GM12878 (cell line): ENCODE data around the gene SYT8. TPM values are rescaled to one million over a fixed set of nuclear protein-coding genes. Genes with fewer than 3 reads are reported as not detected.
A peak's percentile ranks its signal among the peaks of the same experiment; 100 is the strongest.

Experiments
- ATAC-seq: fragments of 200-7000 bp; cut with Tn5 transposase; 3 replicates; pipeline ENCODE4 v1.9.1; 2020; ENCODE audit warnings: mild to moderate bottlenecking, moderate library complexity
- BruUV-seq: library from RNA; stranded (reverse); fragments of 400-500 nt; replicated peaks from 2 replicates; lab custom pipeline; 2021; lab: Mats Ljungman, UMichigan
- CTCF ChIA-PET: fragments of 300-600 bp; sonication (Branson Sonifier 250); formaldehyde crosslinking; extraction: SDS; loops from one replicate; lab custom pipeline; 2021; ENCODE audit warnings: inconsistent platforms; lab: Yijun Ruan, JAX
- POLR2A ChIA-PET: fragments of 350-600 bp; formaldehyde crosslinking; extraction: SDS; loops from one replicate; lab custom pipeline; 2021; ENCODE audit warnings: inconsistent platforms; lab: Charles Lee
- RAD21 ChIA-PET: fragments of 300-600 bp; sonication (Branson Sonifier 250); formaldehyde crosslinking; loops from one replicate; lab custom pipeline; 2023; ENCODE audit warnings: antibody characterized with exemption; ENCODE audit not compliant: unreplicated experiment; lab: Charles Lee
- SMC1A ChIA-PET: fragments of 300-600 bp; sonication (Branson Sonifier 250); formaldehyde crosslinking; loops from one replicate; lab custom pipeline; 2023; ENCODE audit not compliant: unreplicated experiment, uncharacterized antibody; lab: Charles Lee
- DNase-seq: peaks from one replicate; pipeline ENCODE4 v3.0.0-alpha.2; 2011; ENCODE audit warnings: low read depth, low spot score
- FAIRE-seq: peaks from 3 replicates; lab custom pipeline; 2011; peaks lifted over from hg19 to GRCh38; lab: Jason Lieb, UNC
- H2AFZ ChIP-seq: 2 replicates; pipeline ENCODE4 v1.6.0; 2011; ENCODE audit warnings: low read depth, low read length, control low read depth; ENCODE audit not compliant: control insufficient read depth
- H3K27ac ChIP-seq: 2 replicates; pipeline ENCODE4 v1.5.1; 2011; ENCODE audit warnings: control low read depth; ENCODE audit not compliant: control insufficient read depth, insufficient read depth
- H3K27me3 ChIP-seq, 2 experiments: replicated peaks in 1 of 2; 2 replicates each; pipeline versions ENCODE4 v1.6.0 to v1.6.1; 2011; ENCODE audit warnings: low read length in 1 of 2; ENCODE audit not compliant: control insufficient read depth in 2 of 2, insufficient read depth in 2 of 2
- H3K36me3 ChIP-seq, 2 experiments: 2 replicates each; pipeline ENCODE4 v1.5.1; 2011; ENCODE audit warnings: low read length in 1 of 2; ENCODE audit not compliant: control insufficient read depth in 2 of 2, insufficient read depth in 2 of 2
- H3K4me1 ChIP-seq: 2 replicates; pipeline ENCODE4 v1.6.1; 2011; ENCODE audit warnings: mild to moderate bottlenecking, low read length, moderate library complexity, mixed read lengths; ENCODE audit not compliant: control insufficient read depth, insufficient read depth
- H3K4me2 ChIP-seq: 2 replicates; pipeline ENCODE4 v1.6.0; 2011; ENCODE audit warnings: control low read depth; ENCODE audit not compliant: control insufficient read depth, insufficient read depth
- H3K4me3 ChIP-seq: fragments of 200-600 bp; sonication (generic); 2 replicates; pipeline ENCODE4 v1.5.1; 2016
- H3K79me2 ChIP-seq: 2 replicates; pipeline ENCODE4 v1.6.0; 2011; ENCODE audit warnings: low read length; ENCODE audit not compliant: control insufficient read depth, insufficient read depth
- H3K9ac ChIP-seq: 2 replicates; pipeline ENCODE4 v1.8.0; 2011; ENCODE audit warnings: low read length, control low read depth, mixed read lengths; ENCODE audit not compliant: control insufficient read depth, insufficient read depth
- H3K9me3 ChIP-seq: replicated peaks from 3 replicates; pipeline ENCODE4 v1.5.1; 2011; ENCODE audit warnings: mild to moderate bottlenecking, low read length; ENCODE audit not compliant: control insufficient read depth, insufficient read depth
- H4K20me1 ChIP-seq: 2 replicates; pipeline ENCODE4 v1.6.0; 2011; ENCODE audit not compliant: control insufficient read depth, insufficient read depth
- BHLHE40 ChIP-seq, 2 experiments: fragments of 450-650 bp in 1 of 2; IDR thresholded peaks; 2 replicates each; pipeline ENCODE4 v1.6.1; 2011 to 2017; ENCODE audit warnings: low read depth in 2 of 2, borderline replicate concordance in 1 of 2, improper control_type of control experiment in 1 of 2, low read length in 1 of 2, mild to moderate bottlenecking in 1 of 2
- CHD1 ChIP-seq: IDR thresholded peaks from 2 replicates; pipeline ENCODE4 v1.6.1; 2012; ENCODE audit warnings: low read depth, low read length, improper control_type of control experiment
- CHD4 ChIP-seq: fragments of 200-600 bp; sonication (generic); IDR thresholded peaks from 2 replicates; pipeline ENCODE4 v1.6.1; 2016; ENCODE audit warnings: mild to moderate bottlenecking
- CREM ChIP-seq: IDR thresholded peaks from 2 replicates; pipeline ENCODE4 v1.6.1; 2014; ENCODE audit warnings: antibody characterized with exemption, low read depth
- DPF2 ChIP-seq: fragments of 450-650 bp; IDR thresholded peaks from 2 replicates; pipeline ENCODE4 v1.6.1; 2017; ENCODE audit warnings: mild to moderate bottlenecking
- GABPA ChIP-seq: IDR thresholded peaks from 2 replicates; pipeline ENCODE4 v1.6.1; 2014; ENCODE audit warnings: antibody characterized with exemption, low read depth, mild to moderate bottlenecking, inconsistent platforms
- IKZF1 ChIP-seq: fragments of 450-650 bp; conservative IDR thresholded peaks from 2 replicates; pipeline ENCODE4 v1.6.1; 2017; ENCODE audit warnings: antibody characterized with exemption, mild to moderate bottlenecking
- IKZF2 ChIP-seq, 2 experiments: fragments of 450-650 bp; IDR thresholded peaks; 2 replicates each; pipeline ENCODE4 v1.6.1; 2017; ENCODE audit warnings: mild to moderate bottlenecking in 2 of 2, moderate library complexity in 2 of 2
- MEF2B ChIP-seq: fragments of 450-650 bp; IDR thresholded peaks from 2 replicates; pipeline ENCODE4 v1.6.1; 2018; ENCODE audit warnings: mild to moderate bottlenecking, moderate library complexity; ENCODE audit not compliant: partially characterized antibody, poor library complexity, severe bottlenecking
- NR2F1 ChIP-seq: fragments of 450-650 bp; conservative IDR thresholded peaks from 2 replicates; pipeline ENCODE4 v1.6.1; 2017; ENCODE audit warnings: mild to moderate bottlenecking
- RBBP5 ChIP-seq: fragments of 200-600 bp; sonication (generic); conservative IDR thresholded peaks from 2 replicates; pipeline ENCODE4 v1.6.1; 2016
- SMAD5 ChIP-seq: IDR thresholded peaks from 2 replicates; pipeline ENCODE4 v1.6.1; 2016; ENCODE audit warnings: antibody characterized with exemption, low read depth
- SP1 ChIP-seq: IDR thresholded peaks from one replicate; pipeline ENCODE4 v1.6.1; 2011; ENCODE audit warnings: low read depth, low read length
- ZNF622 ChIP-seq: fragments of 450-650 bp; IDR thresholded peaks from 2 replicates; pipeline ENCODE4 v1.6.1; 2017; ENCODE audit warnings: mild to moderate bottlenecking, inconsistent platforms
- WGBS: methylation state at CpG from one replicate; pipeline ENCODE4 v1.1.6; 2016; ENCODE audit warnings: low lambda C conversion rate; ENCODE audit not compliant: insufficient replicate concordance, insufficient coverage; ENCODE audit errors: missing lambda C conversion rate; 5-methylcytosine and 5-hydroxymethylcytosine counted together
- in situ Hi-C: fragments of 300-500 bp; cut with MboI; formaldehyde crosslinking; loops from 9 replicates; pipeline ENCODE4 v1.14.3; 2018; ENCODE audit warnings: mixed read lengths
- intact Hi-C: fragments of 100-400 bp; cut with micrococcal nuclease; formaldehyde crosslinking; loops from one replicate; pipeline ENCODE4 v1.14.2; 2022; ENCODE audit not compliant: unreplicated experiment
- polyA plus RNA-seq, 11 experiments: library from polyadenylated mRNA; depleted of rRNA in 4 of 11; unstranded in 6 of 11; stranded (reverse) in 5 of 11; fragments of >200 nt; fragmentation: Nextera tagmentation in 4 of 11; fragmentation: Illumina TruSeq in 1 of 11; extraction: Ambion mirVana in 4 of 11; extraction: Trizol in 1 of 11; gene quantifications; 1 replicate in 1 of 11; 2 replicates in 10 of 11; pipeline versions ENCODE4 v1.2.1 to v1.2.3, GENCODE V29; 2011 to 2016; ENCODE audit warnings: inconsistent platforms in 2 of 11, missing spikeins in 2 of 11, low read depth in 1 of 11
- total RNA-seq, 4 experiments: library from RNA; depleted of rRNA in 3 of 4; stranded (reverse); fragments of >200 nt in 3 of 4; fragmentation: Illumina TruSeq in 1 of 4; extraction: Trizol in 1 of 4; gene quantifications; 2 replicates each; pipeline versions ENCODE4 v1.2.1 to v1.2.3, GENCODE V29; 2013 to 2021

Gene SYT8
- total and polyA plus RNA-seq, 10 of the 15 experiments (the other 5 are each of a cell fraction or from before 2014, with no cell fraction given), result 0.44 TPM; not detected in 9

GRCh38 chr11:1830004-1830321 lies 4.8 kb upstream of the SYT8 start:
- no peaks in the 10 kb centered on the region for H3K36me3 ChIP-seq
- H3K9me3 ChIP-seq, result no peaks in the 10 kb centered on the region
- CTCF ChIA-PET, result interaction anchor here (0.6 to 7.9 kb wide), 4 partner anchors 122 to 322 kb away, joined by 3 to 187 read pairs (median 30); no protein-coding TSS in a partner anchor
- no TSS peak for BruUV-seq
- intact Hi-C loops (loop anchor here (5.0 kb wide), 1 partner anchor 178 kb away; no protein-coding TSS in a partner anchor), in situ Hi-C loops (no loop called here)
- POLR2A ChIA-PET, result no interaction called here
- H3K4me3 ChIP-seq, result no peak overlapping the region
- H3K9ac ChIP-seq, result no peak overlapping the region
- TF ChIP-seq SP1, result no peak
- TF ChIP-seq CHD4, result no peak
- no peak for TF ChIP-seq SMAD5
- SMC1A ChIA-PET, result interaction anchor here (5.9 kb wide), 1 partner anchor 136 kb away, joined by 65 read pairs; no protein-coding TSS in a partner anchor
- H4K20me1 ChIP-seq, result no peaks in the 10 kb centered on the region
- RAD21 ChIA-PET, result interaction anchor here (1.6 to 7.5 kb wide), 2 partner anchors 138 to 177 kb away, joined by 6 to 107 read pairs; no protein-coding TSS in a partner anchor
- DNase-seq (no peak), FAIRE-seq (no peak), ATAC-seq (no peak; the same call in 2 of the 3 replicates)
- H3K4me2 ChIP-seq, result no peak overlapping the region
- H3K79me2 ChIP-seq, result no peaks in the 10 kb centered on the region
- no peaks in the 10 kb centered on the region; a peak in 2 of 4 replicates for H3K27me3 ChIP-seq
- H3K4me1 ChIP-seq, result no peaks in the 10 kb centered on the region
- no peak overlapping the region for H2AFZ ChIP-seq
- no peak overlapping the region for H3K27ac ChIP-seq
- 9% methylated on average over 6 of the region's 6 CpGs for WGBS

DNA sequence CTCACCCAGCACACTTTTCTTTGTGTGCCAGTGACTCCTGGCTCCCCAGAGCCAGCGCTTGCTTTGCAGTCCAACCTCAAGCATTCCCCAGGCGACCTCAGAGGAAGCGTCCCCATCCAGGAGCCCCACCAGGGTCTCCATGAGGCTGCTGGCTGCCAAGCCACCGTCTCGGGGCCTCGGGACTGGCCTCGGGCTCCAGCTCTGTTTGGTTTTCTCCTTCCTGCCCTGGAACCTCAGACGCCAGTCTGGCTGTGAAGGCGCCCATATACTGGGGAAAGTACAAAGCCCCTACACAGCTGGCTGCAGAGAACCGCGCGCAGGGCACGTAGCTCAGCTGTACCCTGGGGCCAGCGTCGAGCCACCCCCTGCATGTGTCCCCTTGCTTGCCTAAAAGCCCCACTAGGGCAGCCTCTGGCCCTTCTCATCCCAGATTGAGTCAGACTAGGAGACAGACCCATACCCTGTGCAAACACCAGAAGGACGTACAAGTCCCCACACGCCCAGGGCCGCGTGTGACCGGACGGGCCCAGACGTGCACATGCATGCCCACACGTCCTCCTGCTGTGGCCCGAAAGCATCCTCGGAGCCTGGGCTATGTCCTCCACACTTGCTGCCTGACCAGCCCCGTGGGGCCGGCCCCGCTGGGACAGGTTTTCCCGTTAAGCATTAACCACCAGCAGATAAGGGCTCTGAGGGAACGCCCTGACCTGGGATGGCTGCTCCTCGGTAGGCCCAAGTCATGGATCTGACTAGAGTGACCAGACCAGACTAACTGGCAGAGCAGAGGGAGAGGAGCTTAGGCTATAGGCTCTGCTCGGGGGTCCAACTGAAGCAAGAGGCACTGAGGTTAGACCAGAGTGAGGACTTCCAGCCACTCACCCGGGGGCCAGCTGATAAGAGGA lies 4.2 kb upstream of the SYT8 start:
- Histone ChIP-seq H3K4me1 (no peaks in the 10 kb centered on the region), H3K9ac (no peak overlapping the region), H3K27ac (no peak overlapping the region), H3K4me3 (no peak overlapping the region), H3K36me3 (no peaks in the 10 kb centered on the region), H3K27me3 (no peaks in the 10 kb centered on the region; a peak in 2 of 4 replicates), H3K9me3 (no peaks in the 10 kb centered on the region), H3K4me2 (no peak overlapping the region), H4K20me1 (no peaks in the 10 kb centered on the region), H2AFZ (no peak overlapping the region), H3K79me2 (no peaks in the 10 kb centered on the region)
- CTCF ChIA-PET, result interaction anchor here (0.6 to 7.9 kb wide), 6 partner anchors 123 to 322 kb away, joined by 3 to 187 read pairs (median 20); no protein-coding TSS in a partner anchor
- intact Hi-C loops, result loop anchor here (5.0 kb wide), 1 partner anchor 178 kb away; no protein-coding TSS in a partner anchor
- SMC1A ChIA-PET, result interaction anchor here (5.9 kb wide), 1 partner anchor 136 kb away, joined by 65 read pairs; no protein-coding TSS in a partner anchor
- POLR2A ChIA-PET, result no interaction called here
- WGBS, result 15% methylated on average over 33 of the region's 33 CpGs
- DNase-seq (no peak), FAIRE-seq (no peak), ATAC-seq (peak; percentile 50)
- in situ Hi-C loops, result no loop called here
- BruUV-seq, result no TSS peak
- TF ChIP-seq MEF2B (peak; percentile 57), IKZF2 (IDR thresholded peaks at IDR 0.05) (0 out of 4 replicates have a peak, but pooled peaks have one; percentile 20 to 23), IKZF1 (peak; percentile 60), ZNF622 (no peak), BHLHE40 (IDR thresholded peaks at IDR 0.05; ENCODE audit: borderline replicate concordance in 1 of 2, low read depth in 2 of 2, low read length in 1 of 2) (peak in 1 of 2 experiments; percentile 68; a peak in 2 of 4 replicates), NR2F1 (peak; percentile 24; the same call in 1 of the 2 replicates), CREM (no peak), DPF2 (peak; percentile 55; the same call in 1 of the 2 replicates), RBBP5 (no peak), CHD1 (peak; percentile 89; the same call in 1 of the 2 replicates), GABPA (no peak)
- RAD21 ChIA-PET, result interaction anchor here (1.6 to 7.5 kb wide), 2 partner anchors 138 to 178 kb away, joined by 6 to 107 read pairs; no protein-coding TSS in a partner anchor
